CD4-positive, alpha-beta T cell treated with Interleukin-4 for 4 hours (primary cell): Measurements from ENCODE around the gene SLC35F3.
"Not testable (repeated sequence)": the region's sequence is repeated elsewhere in the genome, so short reads cannot be mapped to it uniquely, and the experiment has no call there.

ENCODE experiments used
- DNase-seq: peaks from one replicate; pipeline ENCODE4 v3.0.0-alpha.2; 2020

Gene SLC35F3

GRCh38 chr1:234231061-234231892 is 326.8 kb downstream of the SLC35F3 start:
- DNase-seq = no peak

GRCh38 chr1:234231893-234232276 is 327.4 kb downstream of the SLC35F3 start:
- no peak for DNase-seq

- no peak for DNase-seq
Observed at GRCh38 chr1:234234199-234234598, 329.7 kb downstream of the SLC35F3 start.

- no peak for DNase-seq
Observed at GRCh38 chr1:234235434-234235881, 331.0 kb downstream of the SLC35F3 start.

- DNase-seq = no peak
Observed at GRCh38 chr1:234237393-234237792, 332.9 kb downstream of the SLC35F3 start.

GRCh38 chr1:234238060-234238459 is 333.6 kb downstream of the SLC35F3 start:
- DNase-seq = no peak

GRCh38 chr1:234239515-234239914 is 335.0 kb downstream of the SLC35F3 start:
- no peak for DNase-seq

GRCh38 chr1:234239936-234240335 is 335.5 kb downstream of the SLC35F3 start:
- DNase-seq = no peak

GRCh38 chr1:234240680-234241079 is 336.2 kb downstream of the SLC35F3 start:
- no peak for DNase-seq

GRCh38 chr1:234241941-234242490 is 337.5 kb downstream of the SLC35F3 start:
- no peak for DNase-seq

GRCh38 chr1:234243521-234244260 is 339.2 kb downstream of the SLC35F3 start:
- DNase-seq = no peak

- no peak for DNase-seq
Observed at GRCh38 chr1:234244482-234244881, 340.0 kb downstream of the SLC35F3 start.

- DNase-seq = no peak
Observed at GRCh38 chr1:234246638-234247116, 342.2 kb downstream of the SLC35F3 start.

GRCh38 chr1:234247746-234248145 is 343.3 kb downstream of the SLC35F3 start:
- DNase-seq = not testable (repeated sequence)

- no peak for DNase-seq
Observed at GRCh38 chr1:234250747-234251146, 346.3 kb downstream of the SLC35F3 start.

GRCh38 chr1:234253732-234254131 is 349.3 kb downstream of the SLC35F3 start:
- no peak for DNase-seq

GRCh38 chr1:234256359-234256758 is 351.9 kb downstream of the SLC35F3 start:
- DNase-seq = no peak

GRCh38 chr1:234258071-234258470 is 353.6 kb downstream of the SLC35F3 start:
- no peak for DNase-seq

GRCh38 chr1:234260578-234260977 is 356.1 kb downstream of the SLC35F3 start:
- DNase-seq = no peak

- no peak for DNase-seq
Observed at GRCh38 chr1:234261545-234261944, 357.1 kb downstream of the SLC35F3 start.

- no peak for DNase-seq
Observed at GRCh38 chr1:234262007-234262753, 357.7 kb downstream of the SLC35F3 start.

- DNase-seq = no peak
Observed at GRCh38 chr1:234262754-234263105, 358.3 kb downstream of the SLC35F3 start.

- no peak for DNase-seq
Observed at GRCh38 chr1:234264832-234265231, 360.4 kb downstream of the SLC35F3 start.
